Hematopoietic multipotent progenitor cell treated with erythropoietin and hydrocortisone succinate and interleukin-3 and kit ligand, for 8 days (in vitro differentiated cells): ENCODE results near the gene CNTN4.

Source experiments
- DNase-seq: peaks from one replicate; pipeline ENCODE4 v3.0.0-alpha.2; 2015

CNTN4 gene

DNA sequence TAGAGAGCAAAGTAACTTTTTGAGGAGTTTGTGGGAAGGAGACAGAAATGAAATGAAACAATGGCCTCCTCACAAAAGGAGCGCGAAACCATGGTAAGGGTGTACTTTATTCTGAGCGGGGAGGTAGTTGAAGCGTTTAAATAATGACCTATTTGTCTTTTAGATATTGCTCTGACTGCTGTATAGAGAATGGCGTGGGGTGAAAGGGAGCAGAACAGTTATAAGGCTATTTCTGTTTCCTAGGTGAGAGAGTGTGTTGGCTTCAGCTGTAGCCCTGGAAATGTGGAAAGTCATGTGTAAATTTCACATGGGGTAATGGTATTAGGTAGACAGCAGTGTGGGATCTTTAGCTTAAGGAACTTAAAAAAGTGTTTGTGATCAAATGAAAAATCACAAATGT, 54.9 kb downstream of the CNTN4 start:
- DNase-seq: no peak

DNA sequence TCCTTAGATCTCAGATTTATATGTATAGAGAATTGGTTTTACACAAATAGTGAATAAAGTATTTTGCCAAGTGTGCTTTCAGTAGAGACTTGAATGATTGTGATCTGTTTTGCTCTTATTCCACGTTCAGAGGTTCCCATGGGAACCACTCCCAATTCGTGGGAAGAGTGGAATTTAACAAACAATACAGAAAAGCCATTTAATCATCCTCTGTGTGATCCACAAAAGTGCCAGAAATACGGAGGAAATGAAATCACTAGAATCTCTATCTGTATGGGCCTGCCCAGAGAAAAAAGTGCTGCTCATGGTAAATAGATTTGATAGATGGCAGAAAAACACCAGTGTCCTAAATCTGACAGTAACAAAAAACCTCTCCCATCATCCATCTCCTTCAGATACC, 56.0 kb downstream of the CNTN4 start:
- DNase-seq: no peak

DNA sequence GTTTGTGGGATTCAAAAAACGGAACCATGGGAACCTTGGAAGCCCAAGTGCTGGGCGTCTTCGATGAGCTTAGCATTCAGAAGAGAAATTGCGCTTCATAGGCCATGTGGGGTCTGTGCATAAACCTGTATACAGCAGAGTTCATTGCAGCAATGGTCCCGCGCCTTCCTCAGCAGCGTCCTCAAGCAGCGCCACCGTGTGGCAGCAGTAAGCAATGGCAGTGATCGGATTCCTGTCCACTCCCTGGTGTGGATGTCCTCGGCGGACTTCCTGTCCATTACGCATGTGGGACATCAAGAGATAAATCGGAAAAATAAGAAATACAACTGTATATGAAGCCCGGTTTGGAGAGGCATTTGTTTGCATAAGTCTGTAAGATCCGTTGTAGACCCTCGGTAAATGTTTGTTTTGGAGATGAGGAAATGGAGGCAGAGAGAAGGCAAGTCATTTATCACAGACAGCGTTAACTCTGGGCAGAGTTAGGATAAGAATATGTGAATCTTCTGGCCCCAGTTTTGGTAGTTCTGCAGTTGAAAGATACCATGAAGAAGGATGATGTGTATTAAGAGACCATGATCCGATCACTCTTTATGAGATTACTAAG, 57.7 kb downstream of the CNTN4 start:
- peak; percentile 8 for DNase-seq

DNA sequence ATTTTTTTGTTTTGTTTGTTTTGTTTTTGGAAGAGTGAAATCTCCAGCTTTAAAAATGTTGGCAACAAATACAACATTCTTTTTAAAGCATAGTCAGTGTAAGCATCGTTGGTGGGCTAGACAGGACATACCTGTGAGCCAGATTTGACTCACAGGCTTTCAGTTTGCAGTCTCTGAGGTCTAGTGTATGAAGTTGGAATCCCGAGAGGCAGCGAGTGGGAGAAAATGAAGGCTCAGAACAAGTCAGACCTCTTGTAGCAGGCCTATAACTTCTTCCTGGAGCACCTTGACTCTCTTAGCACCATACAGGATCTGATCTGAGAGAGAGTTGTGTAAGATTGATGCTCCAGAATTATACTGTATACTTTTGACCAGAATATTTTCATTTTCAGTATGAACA, 60.2 kb downstream of the CNTN4 start:
- DNase-seq: no peak

DNA sequence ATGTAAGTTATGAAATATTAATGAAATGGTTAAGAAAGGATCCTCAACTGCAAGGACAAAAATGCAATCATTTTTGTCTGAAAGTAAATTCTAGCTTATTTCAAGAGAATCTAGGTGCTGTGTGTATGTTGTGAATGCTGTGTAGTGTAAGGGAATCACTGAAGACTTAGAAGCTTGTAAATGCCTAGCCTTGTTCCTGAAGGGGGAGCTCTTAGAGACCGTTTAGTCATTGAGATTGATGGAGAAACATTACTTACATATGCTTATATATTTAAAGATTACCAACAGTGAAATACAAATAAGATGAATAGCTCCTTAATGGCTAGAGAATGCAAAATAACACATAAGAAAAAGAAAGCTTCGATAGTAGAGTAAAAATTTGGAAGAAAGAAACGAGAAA, 67.9 kb downstream of the CNTN4 start:
- DNase-seq: no peak

DNA sequence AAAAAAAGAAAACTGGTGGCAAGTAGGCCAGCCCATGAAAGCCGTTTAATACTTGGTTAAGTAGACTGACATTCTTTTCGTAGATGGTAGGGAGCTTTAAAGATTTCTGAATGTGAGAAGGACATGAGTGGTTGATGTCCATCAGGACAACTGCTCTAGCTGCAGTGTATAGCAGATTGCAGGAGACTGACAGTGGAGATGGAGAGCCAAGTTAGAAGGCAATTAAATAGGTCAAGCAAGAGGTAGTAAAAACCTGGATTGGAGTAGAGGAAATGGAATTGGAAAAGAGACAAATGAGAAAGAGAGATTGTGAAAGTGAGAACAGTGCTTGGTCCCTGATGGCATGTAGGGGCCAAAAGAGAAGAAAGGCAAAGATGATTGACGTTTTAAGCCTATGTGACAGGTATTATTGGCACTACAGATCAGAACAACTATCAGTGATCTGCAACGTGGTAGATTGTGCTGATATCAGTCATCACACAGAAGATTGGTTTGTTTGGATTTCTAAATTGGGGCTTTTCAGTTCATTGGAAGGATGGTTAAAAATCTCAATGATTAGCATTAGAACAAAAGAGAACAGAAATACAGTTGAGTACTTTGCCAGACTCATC, 74.0 kb downstream of the CNTN4 start:
- no peak for DNase-seq

DNA sequence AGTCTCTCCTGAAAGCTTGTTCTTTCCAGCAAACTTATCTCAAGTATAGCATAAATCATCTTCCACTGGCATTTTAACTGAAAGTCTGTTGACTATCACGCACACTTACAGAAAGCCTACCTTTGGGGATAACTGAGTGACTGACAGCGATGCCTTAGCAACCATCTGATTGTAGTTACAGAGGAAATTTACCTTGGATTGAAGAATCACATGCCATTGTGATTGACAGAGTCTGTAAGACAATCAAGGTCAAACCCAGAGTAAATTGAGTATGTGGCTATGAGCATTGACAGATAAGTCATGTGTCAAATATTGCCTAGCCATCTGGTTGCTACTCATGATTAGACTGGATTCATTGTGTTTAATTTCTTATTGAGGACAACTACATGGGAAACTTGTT, 82.0 kb downstream of the CNTN4 start:
- no peak for DNase-seq

DNA sequence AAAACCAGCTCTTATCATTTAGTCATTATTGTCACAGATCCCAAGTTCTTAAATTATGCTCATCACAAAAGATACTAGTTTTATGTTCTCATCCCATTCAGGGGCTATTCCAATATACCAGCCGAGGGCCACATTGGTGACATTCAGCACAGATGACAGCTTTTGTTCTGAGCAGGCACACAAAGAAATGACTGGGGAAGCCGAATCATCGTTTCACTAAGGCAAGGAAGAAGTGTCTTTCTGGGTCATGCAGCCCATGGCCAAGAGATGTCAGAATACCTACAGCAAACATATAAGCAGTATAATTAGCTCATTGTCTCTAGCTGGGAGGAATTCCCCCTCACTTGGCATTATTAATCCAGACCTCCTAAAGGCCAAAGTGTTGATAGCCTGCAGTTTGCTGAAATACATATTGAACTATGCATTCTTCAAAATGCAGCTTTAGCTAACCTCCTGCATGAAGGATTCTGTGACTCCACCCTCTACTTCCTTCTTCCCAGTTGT, 100.2 kb downstream of the CNTN4 start:
- DNase-seq: no peak

DNA sequence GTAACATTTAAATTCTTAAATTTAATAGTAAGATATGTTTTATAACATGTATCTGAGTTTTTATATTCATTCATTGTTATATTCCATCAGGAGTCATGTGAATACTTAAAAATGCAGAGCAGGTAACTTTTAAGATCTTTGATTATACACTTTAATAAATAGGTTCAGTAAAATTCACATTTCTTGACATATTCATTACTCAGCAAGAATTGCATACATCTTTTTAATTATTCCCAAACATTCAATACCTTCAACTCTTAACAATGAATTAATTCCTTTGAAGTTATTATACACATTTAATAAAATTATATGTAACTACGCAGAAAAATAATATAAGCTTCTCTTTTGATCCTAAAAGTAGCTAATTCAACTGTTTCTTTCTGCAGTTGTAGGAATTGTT, 105.4 kb downstream of the CNTN4 start:
- no peak for DNase-seq

DNA sequence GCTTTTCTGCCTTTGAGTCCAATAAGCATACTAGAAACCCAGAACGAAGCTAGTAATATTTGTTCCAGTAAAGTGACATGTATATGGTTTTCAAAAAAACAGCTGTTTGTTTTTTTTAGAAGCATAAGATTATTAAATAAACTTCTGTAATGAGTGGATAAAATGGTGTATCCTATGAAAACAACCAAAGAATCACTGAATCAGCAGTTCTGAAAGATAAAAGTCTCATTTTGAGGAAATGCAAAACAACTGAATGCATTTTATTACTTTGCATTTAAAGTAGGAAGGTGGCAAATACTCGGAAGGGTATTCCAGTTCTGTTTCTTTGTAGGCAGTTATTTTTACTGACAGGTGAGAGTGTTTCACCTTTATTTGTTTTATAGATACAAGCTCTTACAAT, 107.0 kb downstream of the CNTN4 start:
- DNase-seq: no peak

DNA sequence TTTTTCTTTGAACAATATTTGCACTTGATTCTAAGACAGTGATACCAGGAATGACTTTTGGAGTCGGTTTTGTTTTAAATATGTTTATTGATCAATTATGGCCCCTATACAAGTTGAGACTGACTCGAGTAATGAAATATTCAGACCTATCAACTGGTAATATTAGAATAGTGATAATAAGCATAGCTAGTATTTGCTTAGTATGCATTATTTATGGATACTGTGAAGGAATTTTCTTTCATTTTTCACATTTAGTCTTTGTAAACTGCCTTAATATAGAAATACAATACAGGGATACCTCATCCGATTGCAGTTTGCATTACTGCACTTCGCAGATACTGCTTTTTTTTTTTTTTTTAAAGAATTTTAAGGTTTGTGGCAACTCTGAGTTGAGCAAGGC, 107.9 kb downstream of the CNTN4 start:
- DNase-seq: no peak

DNA sequence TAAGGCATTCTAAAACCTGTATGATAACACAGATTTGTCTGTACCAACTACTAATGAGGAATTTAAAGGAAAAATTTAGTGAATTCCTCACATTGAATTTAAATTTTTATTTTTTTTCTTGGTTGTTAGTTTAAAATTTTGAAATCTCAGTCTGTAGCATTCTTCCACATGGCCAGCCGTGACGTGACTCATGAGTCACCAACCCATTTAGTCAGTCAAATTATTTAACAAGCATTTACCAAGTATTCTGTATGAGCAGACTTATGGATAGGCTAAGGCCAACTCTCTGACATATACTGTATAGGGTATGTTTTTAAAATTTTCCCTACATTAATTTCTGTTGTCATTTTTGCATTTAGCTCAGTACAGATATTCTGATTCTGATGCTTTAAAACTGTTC, 112.9 kb downstream of the CNTN4 start:
- DNase-seq: no peak

DNA sequence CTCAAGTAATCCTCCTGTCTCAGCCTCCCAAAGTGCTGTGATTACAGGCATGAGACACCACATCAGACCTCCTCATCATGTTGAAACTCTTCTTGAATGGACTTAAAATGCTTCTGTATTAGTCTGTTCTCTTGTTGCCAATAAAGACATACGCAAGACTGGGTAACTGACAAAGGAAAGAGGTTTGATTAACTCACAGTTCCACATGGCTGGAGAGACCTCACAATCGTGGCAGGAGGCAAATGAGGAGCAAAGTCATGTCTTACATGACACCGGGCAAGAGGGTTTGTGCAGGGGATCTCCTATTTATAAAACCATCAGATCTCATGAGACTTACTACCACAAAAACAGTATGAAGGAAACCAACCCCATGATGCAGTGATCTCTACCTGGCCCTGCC, 113.5 kb downstream of the CNTN4 start:
- DNase-seq: no peak

DNA sequence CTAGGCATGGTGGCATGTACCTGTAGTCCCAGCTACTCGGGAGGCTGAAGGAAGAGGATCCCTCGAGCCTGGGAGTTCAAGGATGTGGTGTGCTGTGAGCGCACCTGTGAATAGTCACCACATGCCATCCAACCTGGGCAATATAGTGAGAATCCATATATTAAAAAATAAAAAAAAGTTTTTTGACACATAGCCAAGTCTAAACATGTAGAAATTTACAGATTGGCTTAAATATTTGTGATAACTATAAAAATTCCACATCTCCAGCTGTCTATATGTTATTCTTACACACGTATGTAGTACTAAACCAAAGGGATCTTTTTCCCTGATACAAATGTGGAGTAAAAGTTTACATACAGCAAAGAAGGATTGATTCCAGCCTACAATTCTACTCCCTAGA, 119.7 kb downstream of the CNTN4 start:
- no peak for DNase-seq

DNA sequence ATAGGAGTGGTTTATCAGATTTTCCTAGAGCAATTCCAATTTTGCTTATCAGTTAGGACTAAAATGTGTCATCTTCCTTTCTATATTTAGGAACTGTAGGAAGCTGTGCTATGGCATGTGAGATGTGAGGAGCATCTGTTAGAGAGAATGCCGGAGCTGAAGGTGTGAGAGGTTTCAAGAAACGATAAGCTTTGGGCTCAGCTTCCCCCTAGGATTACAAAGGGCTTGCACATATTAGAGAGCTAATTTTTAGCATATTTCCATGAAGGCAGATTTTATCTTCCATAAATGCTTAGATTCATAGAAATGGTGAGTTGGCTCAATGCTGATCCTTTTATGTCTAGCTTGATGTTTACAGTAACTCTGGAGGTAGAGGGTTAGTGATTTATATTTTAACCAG, 120.2 kb downstream of the CNTN4 start:
- no peak for DNase-seq

DNA sequence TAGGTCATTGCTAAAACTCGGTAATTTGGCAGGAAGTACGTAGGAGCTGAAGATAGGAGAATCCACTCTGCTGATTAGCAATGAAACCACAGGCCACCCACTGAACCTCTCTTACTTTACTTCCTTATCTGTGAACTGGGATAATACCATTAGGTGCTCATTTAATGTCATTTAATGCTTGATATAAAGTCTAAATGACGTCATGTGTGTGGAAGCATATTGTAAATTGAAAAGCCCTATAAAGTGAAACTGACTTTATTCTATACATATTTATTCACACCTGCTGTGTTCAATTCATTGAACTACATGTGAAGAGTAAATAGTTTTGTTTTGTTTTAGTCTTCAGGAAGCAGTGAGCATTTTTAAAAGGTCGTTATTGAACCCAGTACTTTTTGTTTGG, 137.5 kb downstream of the CNTN4 start:
- no peak for DNase-seq

DNA sequence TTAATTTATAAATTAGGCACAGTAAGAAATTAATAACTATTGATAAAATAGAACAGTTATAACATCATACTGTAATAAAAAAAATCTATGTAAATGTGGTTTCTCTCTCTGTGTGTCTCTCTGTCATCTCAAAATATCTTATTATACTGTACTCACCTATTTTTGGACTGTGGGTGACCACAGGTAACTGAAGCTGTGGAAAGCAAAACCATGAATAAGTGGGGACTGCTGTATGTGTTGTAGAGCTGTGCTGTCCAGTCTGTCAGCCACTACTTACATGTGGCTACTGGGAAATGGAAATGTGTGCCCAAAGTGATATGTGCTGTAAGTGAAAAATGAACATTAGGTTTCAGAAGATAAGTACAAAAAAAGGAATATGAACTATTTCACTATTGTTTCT, 145.5 kb downstream of the CNTN4 start:
- no peak for DNase-seq

DNA sequence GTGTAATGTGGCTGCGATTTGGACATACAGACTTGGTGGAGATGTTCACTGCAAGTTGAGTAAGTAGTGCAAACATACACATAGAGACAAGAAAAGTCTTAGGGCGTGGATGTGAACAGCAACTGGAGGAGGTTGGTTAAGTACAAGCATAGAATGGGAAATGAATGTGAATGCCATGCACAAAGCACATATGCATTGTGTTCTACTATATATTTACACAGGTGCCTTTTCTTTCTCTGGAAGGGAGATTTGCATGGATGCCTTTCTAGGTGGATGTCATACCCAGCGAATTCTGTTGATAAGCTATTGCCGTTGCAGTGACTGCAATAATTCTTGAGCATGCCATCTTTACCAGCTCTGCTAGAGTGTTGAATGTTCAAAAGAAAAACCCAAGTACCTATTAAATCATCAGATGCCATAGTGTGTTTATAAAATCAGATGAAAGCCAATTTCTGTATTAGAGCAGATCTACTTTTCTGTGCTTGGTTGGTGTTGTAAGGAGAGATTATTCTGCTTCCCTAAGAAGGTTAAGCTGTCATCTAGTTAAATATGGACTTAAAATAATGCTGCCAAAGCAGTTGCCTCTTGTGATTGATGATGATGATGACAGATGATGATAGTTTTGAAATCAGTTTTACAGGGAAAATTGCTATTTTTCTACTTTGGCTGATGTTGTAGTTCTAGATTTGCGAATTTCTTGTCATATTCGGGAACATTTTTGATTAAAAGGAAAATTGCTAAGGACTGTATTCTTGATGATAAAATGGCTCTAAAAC, 148.4 kb downstream of the CNTN4 start:
- DNase-seq: no peak

DNA sequence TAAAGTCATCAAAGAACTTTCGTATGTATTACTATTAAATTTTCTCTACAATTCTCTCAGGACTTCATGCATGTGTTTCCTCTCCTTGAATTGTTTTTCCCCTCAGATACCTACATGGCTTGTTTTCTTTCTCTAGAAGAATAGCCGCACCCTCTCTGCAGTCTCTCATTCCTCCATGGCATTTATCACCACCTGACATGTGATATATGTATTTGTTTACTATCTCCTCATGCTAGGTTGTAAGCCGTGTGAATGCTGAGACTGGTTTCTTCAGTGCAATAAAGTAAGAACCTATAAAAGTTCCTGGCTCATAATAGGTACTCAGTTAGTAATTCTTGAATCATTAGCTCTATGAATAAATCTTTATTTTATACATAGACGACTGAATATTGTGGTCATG, 149.2 kb downstream of the CNTN4 start:
- DNase-seq: no peak

DNA sequence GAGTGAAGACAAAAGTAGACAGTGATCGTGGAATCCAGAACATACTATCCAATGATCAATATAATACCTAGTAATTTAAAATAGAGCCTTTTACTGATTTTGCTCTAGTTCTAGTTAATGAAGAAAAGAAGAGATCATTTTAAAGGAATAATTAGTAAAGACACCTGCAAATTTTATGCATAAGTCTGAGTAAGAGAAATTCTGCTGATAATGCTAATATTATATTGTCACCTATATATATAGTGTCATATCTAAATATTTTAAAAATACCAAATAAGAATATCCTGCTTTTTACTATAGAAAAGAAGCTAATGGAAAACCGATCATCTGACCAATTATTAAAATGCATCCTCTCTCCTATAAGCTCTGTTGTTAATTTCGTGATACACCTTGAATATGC, 152.1 kb downstream of the CNTN4 start:
- DNase-seq: no peak

DNA sequence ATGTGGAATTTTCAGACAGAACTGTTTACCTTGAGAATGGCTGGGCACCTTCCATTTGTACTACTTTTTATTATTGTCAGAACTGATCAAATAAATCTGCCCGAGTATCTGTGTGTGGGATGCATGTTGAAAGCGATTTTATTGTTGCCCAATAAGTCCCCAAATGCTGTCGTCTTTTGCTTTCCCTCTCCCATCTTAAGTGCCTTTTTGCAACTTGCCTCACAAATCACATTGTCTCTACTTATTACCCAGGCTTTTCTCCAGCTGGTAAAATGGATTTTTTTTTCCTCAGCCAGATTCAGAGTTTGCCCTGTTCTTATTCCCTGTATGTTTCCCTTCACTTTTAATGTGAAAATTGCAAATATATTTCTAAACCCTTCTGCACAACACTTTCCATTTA, 163.1 kb downstream of the CNTN4 start:
- DNase-seq: no peak

DNA sequence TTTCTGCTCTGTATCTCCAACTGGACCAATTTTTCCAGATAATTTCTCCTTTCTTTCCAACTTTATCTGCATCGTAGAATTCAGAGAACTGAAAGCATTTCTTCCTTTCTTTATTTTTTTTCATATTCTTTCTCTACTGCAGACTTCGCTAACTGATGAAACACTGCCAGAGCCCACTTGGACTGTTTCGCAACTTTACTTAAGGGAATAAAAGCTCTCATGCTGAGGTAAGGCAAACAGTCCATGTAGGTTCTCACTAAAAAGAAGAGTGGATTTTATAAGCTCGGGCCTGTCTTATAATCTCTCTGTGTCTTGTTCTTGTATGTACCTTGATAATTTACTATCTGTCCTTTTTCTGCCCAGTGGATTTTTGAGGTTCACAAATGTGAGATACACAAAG, 163.5 kb downstream of the CNTN4 start:
- no peak for DNase-seq

DNA sequence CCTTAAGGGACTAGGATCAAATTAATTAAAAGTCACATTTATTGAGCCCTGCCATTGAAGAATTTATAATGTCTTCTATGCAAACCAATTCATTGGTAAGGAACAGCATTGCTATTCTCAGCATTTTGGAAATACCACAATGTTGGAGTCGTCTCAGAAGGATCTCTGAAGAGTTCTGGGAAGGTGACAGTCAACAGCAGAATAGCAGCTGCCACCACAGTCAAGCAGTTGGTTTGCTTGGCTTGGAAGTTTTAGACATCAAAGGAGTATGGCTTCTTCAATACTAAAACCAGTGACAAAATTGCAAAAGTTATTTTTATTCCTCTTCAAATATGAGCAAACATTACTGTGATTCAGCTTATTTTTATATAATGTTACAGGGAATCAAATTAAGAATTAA, 167.9 kb downstream of the CNTN4 start:
- DNase-seq: no peak

DNA sequence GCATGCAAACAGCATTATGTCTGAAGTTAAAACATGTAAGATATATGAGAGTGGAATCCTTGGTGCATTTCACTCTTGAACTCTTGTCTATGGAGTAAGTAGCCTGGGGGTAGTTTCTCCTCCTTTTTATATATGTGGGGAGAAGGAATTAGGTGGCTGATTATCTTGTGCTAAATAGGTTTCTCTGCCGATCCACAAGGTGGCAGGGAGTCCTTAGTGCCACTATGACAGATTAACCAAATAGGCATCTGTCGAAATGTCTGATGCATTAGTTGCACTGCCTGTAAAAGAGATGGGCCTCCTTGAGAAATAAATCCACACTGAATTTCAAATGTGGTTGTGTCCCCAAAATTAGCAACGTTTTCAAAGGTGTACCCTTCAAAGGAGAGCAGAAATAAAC, 170.1 kb downstream of the CNTN4 start:
- DNase-seq: no peak

DNA sequence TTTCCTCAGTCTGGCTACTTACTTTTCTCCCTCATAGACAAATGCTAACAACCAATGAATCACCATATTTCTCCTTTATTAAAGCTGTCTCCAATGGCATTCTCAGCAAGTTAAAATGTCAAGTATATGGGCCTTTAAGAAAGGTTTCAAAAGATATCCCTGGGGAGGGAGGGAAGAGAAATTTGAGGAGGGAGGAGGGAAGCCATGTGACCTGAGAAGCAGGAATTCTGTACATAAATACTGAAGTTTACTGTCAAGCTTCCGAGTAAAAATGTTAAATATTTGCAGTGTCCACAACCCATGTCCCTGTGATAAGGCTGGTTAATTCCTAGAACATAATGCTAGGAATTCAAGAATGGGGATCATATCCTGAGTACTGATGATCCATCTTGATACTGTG, 175.9 kb downstream of the CNTN4 start:
- no peak for DNase-seq
